ENCODE results near the gene HDAC9.

- TF ChIP-seq CTCF (IDR thresholded peaks at IDR 0.05; ENCODE audit: borderline replicate concordance, extremely low read depth, low read length, poor library complexity, severe bottlenecking) (no peak), EZH2 (IDR thresholded peaks at IDR 0.05; ENCODE audit: borderline replicate concordance, low read depth, low read length, severe bottlenecking) (no peak)
These were observed 300.7 kb downstream of the HDAC9 start for GRCh38 chr7:18796216-18796615.

All from DND-41 (cell line).